ENCODE data around the gene SHANK2.
"Not testable (repeated sequence)": the region's sequence is repeated elsewhere in the genome, so short reads cannot be mapped to it uniquely, and the experiment has no call there.

SHANK2 gene

GRCh38 chr11:71241721-71242259 is 10.6 kb downstream of the SHANK2 start:
- no peak for DNase-seq

DNA sequence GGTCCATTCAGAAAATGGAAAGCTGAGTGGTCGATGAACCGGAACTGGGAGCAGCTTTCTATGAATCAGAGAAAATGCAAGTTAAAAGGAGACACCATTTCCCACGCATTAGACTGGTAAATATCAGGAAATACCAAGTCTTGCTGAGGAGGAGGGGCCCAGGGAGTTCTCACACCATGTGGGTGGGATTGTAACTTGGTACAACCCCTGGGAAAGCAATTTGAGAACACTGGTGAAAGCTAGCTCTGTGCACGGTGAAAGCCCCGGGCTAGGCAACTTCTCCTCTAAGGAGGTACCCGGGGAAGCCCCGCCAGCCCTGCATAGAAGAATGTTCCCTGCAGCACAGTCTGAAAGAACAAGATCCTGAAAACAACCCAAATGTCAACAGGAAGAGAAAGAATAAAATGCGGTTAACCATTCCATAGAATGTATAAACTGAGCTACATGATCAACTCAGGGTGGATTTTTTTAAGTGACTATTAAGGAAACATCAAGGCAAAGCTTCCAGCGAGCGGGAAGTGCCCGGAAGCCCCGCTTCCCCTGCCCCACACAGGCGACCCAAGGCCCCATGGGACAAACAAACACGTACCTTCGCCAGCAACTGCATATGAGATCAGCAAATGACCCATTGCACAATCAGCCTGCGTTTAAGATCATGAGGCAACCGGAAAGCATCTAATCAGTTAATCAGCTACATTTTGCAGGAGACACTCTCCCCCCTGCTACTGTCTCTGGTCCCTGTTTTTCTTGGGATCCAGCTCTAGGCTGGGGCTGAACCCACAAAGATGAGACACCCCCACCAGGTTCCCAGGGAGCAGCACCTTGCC is 11.3 kb downstream of the SHANK2 start:
- no peak for DNase-seq

DNA sequence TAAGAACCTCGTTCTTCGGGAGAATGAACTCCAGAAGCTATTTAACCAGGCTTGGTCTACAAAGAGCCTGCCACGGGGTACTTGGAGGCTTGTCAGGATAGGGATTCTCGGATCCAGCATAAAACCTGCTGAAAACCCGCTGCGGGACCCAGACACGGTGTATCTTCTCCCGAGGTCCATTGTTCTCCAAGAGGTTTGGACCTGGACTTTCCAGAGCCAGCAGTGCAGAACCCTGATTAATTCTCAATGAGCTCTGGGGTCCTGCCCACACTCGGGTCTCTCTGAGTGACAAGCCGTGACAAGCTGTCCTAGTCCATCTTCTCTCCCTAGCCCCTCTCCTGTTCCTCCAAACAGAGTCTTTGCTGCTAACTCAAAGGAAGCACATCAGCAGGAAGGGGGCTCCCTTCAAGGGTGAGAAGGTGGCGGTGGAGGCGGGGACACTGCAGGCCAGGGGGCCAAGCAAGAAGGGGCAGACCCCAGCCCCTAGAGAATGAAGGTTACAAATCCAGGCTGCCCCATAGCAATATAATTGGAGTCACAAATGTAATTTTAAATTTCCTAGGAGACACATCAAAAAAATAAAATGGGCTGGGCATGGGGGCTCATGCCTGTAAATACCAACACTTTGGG is 12.2 kb downstream of the SHANK2 start:
- DNase-seq, result no peak

GRCh38 chr11:71239581-71239980 is 12.8 kb downstream of the SHANK2 start:
- no peak for DNase-seq

DNA sequence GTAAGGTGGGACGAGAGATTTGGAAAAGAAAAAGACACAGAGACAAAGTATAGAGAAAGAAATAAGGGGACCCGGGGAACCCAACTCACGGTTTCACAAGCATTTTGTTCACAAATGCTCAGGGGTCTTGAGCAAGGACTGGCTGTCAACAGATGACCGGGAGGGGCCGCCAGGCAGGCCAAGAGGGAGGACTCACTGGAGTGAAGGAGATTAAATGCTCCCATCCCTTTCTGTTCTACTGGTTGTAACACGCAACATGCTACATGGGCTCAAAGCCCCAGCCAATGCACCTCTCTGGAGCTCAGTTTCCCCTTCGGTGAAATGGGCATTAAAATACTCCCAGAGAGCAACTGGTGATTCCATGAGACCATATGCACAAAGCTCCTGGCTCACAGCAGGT is 13.4 kb downstream of the SHANK2 start:
- DNase-seq, result no peak

DNA sequence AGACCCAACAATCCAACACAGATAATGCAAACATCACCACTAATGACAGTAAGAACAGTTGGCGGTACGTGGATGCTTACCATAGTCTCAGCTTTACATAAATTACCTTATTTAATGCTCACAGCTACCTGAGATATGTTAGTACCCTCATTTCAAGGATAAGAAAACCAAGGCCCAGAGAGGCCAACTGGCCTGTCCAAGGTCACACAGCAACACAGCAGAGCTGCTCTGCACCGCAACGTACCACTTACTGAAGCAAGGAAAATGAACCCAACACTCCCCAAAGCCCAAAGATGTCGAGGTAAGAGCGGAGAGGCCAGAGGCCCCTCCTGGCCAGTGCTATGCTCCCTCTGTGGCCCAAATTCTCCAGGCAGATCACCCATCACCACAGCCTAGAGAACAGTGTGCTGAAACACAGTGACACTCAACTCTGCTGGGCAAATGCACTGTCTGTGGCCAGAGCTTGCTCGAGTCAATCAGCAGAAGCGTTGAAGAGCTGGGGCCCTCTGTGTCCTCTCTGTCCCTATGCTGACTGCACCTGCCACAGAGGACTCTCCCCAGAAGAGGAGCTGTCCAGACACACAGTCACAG is 14.0 kb downstream of the SHANK2 start:
- DNase-seq, result no peak

DNA sequence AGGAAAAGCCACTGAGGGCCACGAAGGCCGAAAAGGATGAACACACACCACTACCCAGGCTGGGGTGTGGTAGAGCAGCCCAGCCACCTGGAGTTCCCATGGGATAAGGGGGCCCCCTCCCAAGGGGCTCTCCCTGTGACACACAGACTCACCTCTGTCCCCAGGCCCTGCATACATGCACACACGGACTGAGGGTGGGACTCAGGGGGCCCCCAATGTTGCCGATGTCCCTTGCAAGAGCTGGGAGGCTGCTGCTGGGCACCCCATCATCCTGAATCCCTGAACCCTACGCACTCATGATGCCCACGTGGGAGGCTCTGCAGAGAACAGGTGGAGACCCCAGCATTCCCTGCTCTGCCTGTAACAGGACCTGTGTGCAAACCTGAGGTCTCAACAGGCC is 14.5 kb downstream of the SHANK2 start:
- no peak for DNase-seq

DNA sequence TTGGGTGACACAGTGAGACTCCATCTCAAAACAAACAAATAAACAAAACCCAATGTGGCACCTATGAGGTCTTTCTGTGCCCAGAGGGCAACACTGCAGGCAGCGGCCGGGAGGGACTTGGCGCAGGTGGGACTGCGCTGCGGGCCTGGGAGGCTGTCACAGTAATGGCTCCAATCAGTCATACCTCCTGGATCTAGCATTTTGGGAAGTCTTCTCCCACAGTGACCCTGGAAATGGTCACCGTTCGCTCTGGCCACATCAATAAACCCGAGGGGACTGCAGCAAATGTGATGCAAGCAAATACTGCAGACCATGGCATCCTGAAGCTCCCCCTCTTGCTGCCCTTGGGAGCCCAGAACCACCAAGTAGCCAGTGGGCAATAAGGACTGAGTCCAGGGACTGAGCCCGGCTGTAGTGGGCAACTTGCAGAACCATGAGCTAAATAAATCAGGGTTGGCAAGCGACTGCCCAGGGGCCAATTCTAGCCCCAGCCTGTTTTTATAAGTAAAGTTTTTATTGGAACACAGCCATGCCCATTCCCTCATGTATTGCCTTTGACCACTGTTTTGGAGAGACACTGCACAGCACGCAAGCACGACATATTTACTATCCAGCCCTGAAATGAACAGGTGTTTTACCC is 15.4 kb downstream of the SHANK2 start:
- DNase-seq, result no peak

DNA sequence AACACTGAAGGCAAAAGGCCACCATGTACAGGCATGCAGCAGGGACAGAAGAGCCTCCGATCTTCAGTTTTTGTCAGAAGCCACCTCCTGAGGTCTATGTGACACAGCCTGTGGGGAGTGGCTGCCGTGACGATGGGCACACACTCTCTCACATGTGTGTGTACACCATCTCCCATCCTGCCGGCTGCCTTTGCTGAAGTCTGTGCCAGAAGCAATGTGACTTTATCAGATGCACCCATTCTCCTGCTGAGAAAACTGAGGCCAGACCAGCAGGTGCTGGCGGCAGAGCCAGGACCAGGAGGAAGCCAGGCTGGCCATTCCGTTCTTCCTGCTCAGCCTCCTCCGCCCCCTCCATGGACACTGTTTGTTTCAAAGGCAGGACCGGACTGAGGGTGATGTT is 16.7 kb downstream of the SHANK2 start:
- no peak for DNase-seq

- DNase-seq, result not testable (repeated sequence)
Observed at GRCh38 chr11:71233896-71234852, 18.2 kb downstream of the SHANK2 start.

DNA sequence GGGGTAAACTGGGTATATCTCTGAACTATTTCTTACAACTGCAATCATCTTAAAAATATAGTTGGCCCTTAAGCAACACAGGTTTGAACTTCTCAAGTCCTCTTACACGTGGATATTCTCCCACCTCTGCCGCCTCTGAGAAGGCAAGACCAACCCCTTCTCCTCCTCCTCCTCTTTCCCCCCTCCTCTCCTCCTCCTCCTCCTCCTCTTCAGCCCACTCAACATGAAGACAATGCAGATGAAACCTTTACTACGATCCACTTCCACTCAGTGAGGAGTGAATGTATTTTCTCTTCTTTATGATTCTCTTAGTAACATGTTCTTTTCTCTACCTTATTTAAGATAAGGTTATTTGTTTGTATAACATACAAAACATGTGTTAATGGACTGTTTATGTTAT is 20.0 kb downstream of the SHANK2 start:
- DNase-seq, result no peak

- no peak for DNase-seq
Observed at GRCh38 chr11:71228961-71229360, 23.4 kb downstream of the SHANK2 start.

- DNase-seq, result no peak
Observed at GRCh38 chr11:71227058-71227659, 25.2 kb downstream of the SHANK2 start.

- no peak for DNase-seq
Observed at GRCh38 chr11:71223671-71224660, 28.4 kb downstream of the SHANK2 start.

GRCh38 chr11:71223081-71223405 is 29.3 kb downstream of the SHANK2 start:
- no peak for DNase-seq

DNA sequence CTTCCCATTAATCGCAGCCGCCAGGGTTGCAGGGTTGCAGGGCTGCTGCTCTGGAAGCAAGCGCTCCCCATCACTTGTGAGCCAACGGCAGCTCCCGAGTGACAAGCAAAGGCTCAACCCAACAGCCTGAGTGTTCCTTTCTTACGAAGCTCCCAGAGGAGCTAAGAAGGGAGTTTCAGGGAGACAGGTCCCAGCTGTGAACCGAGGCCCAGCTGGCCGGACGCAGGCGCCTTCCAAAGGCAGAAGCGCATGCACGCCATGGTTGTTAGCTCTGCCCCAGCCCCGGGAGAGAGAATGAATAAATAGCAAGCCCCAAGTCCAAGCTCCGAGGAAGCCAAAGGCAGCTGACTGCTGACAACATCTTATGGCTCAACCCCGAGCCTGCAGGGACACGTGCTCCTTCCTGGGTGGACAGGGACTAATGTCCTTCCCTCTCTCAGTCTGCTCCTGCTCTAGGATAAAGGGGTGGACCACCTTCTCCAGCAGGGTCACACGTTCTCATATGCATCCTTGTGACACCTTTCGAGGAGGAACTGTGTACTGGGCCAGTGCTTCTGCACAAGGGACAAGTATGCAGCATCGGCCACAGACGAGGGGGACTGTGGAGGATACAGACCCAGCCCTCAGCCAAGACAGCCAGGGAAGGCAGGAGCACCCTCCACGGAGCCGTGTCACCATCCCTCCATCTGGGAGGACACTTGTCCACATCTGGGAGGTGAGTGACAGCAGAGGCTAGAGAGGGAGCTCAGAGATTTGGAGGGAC is 29.9 kb downstream of the SHANK2 start:
- DNase-seq, result no peak

GRCh38 chr11:71221821-71222220 is 30.6 kb downstream of the SHANK2 start:
- no peak for DNase-seq

DNA sequence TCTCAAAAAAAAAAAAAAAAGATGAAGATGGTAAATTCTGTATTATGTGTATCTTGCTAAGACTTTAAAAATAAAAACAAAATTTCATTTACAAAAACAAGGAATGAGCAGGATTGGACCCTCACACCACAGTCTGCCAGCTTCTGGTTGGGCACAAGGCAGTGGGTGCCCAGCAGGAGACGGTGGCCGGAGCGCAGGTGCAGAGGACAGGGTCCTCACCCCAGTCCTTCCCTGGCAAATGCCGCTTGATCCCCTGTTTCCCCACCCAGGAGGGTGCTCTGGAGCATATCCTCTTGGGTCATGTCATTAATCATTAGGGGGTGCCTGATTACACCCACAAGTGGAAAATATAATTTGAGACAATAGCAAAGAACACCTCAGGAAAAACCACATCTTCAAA is 31.2 kb downstream of the SHANK2 start:
- DNase-seq, result no peak

GRCh38 chr11:71218789-71219499 is 33.4 kb downstream of the SHANK2 start:
- DNase-seq, result no peak

All from NK-92 treated with Interleukin-12 subunit alpha and Interleukin-12 subunit beta, amount 100 ng/mL, for 24 hours (cell line).